ENCODE results near the gene LRRC57. TPM values are rescaled to one million over a fixed set of nuclear protein-coding genes. Genes with fewer than 3 reads are reported as not detected.

The LRRC57 gene
- total RNA-seq, 4 donors from 2014 or later: 20.9 to 46.9 (median 31.8) TPM

DNA sequence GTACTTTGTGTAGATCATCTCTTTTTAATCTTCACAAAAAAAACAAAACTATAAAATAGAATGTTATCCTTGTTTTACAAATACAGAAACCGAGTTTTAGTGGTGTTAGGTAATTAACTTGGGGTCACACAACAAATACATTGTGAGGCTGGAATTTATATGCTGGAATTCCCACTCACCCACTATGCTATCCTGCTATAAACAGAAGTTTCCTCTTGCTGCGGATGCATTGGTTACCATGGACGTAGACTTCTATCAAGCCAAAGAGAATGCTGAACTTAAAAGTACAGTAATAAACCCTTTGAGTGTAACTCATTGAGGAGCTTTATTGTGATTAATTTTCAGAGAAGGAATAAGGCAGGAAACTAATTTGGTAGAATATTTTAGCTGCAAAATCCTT lies 44.0 kb downstream of the LRRC57 start:
- no peak for TF ChIP-seq POLR2A (IDR thresholded peaks at IDR 0.05)
- TF ChIP-seq POLR2AphosphoS5 (IDR thresholded peaks at IDR 0.05): no peak
- TF ChIP-seq, protein P1, sequence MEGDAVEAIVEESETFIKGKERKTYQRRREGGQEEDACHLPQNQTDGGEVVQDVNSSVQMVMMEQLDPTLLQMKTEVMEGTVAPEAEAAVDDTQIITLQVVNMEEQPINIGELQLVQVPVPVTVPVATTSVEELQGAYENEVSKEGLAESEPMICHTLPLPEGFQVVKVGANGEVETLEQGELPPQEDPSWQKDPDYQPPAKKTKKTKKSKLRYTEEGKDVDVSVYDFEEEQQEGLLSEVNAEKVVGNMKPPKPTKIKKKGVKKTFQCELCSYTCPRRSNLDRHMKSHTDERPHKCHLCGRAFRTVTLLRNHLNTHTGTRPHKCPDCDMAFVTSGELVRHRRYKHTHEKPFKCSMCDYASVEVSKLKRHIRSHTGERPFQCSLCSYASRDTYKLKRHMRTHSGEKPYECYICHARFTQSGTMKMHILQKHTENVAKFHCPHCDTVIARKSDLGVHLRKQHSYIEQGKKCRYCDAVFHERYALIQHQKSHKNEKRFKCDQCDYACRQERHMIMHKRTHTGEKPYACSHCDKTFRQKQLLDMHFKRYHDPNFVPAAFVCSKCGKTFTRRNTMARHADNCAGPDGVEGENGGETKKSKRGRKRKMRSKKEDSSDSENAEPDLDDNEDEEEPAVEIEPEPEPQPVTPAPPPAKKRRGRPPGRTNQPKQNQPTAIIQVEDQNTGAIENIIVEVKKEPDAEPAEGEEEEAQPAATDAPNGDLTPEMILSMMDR (IDR thresholded peaks at IDR 0.05): no peak
- no peak for TF ChIP-seq EP300 (IDR thresholded peaks at IDR 0.05)
- H3K36me3 ChIP-seq: peaks cover 11% of the 10 kb centered on the region
- 74% methylated on average over 3 of the region's 3 CpGs for WGBS
- no peak overlapping the region for H3K4me3 ChIP-seq
- no peaks in the 10 kb centered on the region for H3K27me3 ChIP-seq
- peaks cover 29% of the 10 kb centered on the region for H3K4me1 ChIP-seq
- H3K9me3 ChIP-seq: no peaks in the 10 kb centered on the region
- no peak overlapping the region for H3K27ac ChIP-seq
- no peak for DNase-seq (ENCODE audit: low spot score in 2 of 2)

DNA sequence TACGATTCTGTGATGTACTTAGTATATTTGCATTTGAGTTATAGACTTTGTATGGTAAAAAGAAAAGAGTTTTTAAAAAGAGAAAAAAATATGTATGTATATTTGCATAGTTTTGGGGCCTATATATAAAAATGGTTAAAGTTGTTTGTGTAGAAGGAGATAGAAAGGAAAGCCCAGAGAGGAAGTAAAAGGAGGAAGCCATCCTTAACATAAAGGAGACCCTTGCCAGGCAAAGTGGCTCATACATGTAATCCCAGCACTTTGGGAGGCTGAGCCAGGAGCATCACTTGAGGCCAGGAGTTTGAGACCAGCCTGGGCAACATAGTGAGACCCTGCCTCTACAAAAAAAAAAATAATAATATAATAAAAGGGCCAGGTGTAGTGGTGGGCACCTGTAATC lies 44.8 kb downstream of the LRRC57 start:
- peaks cover 11% of the 10 kb centered on the region for H3K36me3 ChIP-seq
- WGBS: 82% methylated on average over 1 of the region's 1 CpG
- DNase-seq (ENCODE audit: low spot score in 2 of 2): no peak
- no peak overlapping the region for H3K27ac ChIP-seq
- no peaks in the 10 kb centered on the region for H3K27me3 ChIP-seq
- no peaks in the 10 kb centered on the region for H3K9me3 ChIP-seq
- no peak overlapping the region for H3K4me3 ChIP-seq
- H3K4me1 ChIP-seq: peaks cover 37% of the 10 kb centered on the region
- TF ChIP-seq EP300 (IDR thresholded peaks at IDR 0.05) (no peak), POLR2A (IDR thresholded peaks at IDR 0.05) (no peak), POLR2AphosphoS5 (IDR thresholded peaks at IDR 0.05) (no peak)
- TF ChIP-seq, protein P1 (IDR thresholded peaks at IDR 0.05): no peak

DNA sequence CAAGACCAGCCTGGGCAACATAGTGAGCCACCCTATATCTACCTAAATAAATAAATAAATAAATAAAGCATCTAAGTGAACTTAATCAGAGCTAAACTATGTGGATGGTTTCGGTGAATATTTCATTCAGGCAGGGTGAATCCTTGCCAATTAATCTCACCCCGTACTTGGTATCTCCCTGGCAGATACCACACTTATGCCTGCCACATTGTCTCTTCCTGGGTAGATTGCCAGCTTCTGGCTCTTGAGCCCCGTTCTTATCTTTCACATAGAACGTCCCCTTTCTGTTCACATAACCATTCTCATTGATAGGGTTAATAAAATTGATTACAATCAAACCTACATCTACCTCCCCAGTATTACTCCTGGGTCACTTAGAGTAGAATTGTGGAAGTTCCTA lies 46.1 kb downstream of the LRRC57 start:
- Histone ChIP-seq H3K4me3 (no peak overlapping the region), H3K9me3 (no peaks in the 10 kb centered on the region), H3K27me3 (no peaks in the 10 kb centered on the region), H3K4me1 (peaks cover 39% of the 10 kb centered on the region), H3K27ac (no peak overlapping the region), H3K36me3 (peaks cover 11% of the 10 kb centered on the region)
- 73% methylated on average over 4 of the region's 4 CpGs for WGBS
- DNase-seq (ENCODE audit: low spot score in 2 of 2): no peak
- TF ChIP-seq EP300 (IDR thresholded peaks at IDR 0.05) (no peak), POLR2A (IDR thresholded peaks at IDR 0.05) (no peak), POLR2AphosphoS5 (IDR thresholded peaks at IDR 0.05) (no peak)
- TF ChIP-seq, protein P1 (IDR thresholded peaks at IDR 0.05): no peak

DNA sequence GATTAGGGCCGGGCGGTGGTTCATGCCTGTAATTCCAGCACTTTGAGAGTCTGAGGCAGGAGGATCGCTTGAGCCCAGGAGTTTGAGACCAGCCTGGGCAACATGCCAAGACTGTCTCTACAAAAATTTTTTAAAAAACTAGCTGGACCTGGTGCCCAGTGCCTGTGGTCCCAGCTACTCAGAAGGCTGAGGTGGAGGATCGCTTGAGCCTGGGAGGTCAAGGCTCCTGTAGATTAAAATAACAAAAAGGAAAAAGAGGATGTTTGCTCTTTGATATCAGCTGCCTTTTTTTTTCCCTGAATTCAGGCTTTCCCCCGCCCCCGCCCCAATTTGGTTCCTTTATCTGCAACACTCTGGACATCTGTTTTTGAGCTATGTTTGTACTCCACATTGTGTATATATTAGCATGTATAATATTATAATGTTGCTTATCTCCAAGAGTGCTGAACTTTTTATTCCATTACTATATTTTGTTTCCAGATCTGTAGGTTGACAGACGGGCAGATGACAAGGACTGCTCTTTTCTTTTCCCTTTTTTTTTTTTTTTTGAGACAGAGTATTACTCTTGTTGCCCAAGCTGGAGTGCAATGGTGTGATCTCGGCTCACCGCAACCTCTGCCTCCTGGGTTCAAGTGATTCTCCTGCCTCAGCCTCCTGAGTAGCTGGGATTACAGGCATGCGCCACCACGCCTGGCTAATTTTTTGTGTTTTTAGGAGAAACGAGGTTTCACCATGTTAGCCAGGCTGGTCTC lies 48.6 kb downstream of the LRRC57 start:
- DNase-seq (ENCODE audit: low spot score in 2 of 2): no peak
- Histone ChIP-seq H3K4me1 (peaks cover 50% of the 10 kb centered on the region), H3K4me3 (no peak overlapping the region), H3K27me3 (no peaks in the 10 kb centered on the region), H3K9me3 (no peaks in the 10 kb centered on the region), H3K27ac (peak overlapping the region; percentile 73), H3K36me3 (peaks cover under 1% of the 10 kb centered on the region)
- TF ChIP-seq, protein P1 (IDR thresholded peaks at IDR 0.05): no peak
- no peak for TF ChIP-seq EP300 (IDR thresholded peaks at IDR 0.05)
- no peak for TF ChIP-seq POLR2A (IDR thresholded peaks at IDR 0.05)
- TF ChIP-seq POLR2AphosphoS5 (IDR thresholded peaks at IDR 0.05): no peak
- 81% methylated on average over 12 of the region's 12 CpGs for WGBS

DNA sequence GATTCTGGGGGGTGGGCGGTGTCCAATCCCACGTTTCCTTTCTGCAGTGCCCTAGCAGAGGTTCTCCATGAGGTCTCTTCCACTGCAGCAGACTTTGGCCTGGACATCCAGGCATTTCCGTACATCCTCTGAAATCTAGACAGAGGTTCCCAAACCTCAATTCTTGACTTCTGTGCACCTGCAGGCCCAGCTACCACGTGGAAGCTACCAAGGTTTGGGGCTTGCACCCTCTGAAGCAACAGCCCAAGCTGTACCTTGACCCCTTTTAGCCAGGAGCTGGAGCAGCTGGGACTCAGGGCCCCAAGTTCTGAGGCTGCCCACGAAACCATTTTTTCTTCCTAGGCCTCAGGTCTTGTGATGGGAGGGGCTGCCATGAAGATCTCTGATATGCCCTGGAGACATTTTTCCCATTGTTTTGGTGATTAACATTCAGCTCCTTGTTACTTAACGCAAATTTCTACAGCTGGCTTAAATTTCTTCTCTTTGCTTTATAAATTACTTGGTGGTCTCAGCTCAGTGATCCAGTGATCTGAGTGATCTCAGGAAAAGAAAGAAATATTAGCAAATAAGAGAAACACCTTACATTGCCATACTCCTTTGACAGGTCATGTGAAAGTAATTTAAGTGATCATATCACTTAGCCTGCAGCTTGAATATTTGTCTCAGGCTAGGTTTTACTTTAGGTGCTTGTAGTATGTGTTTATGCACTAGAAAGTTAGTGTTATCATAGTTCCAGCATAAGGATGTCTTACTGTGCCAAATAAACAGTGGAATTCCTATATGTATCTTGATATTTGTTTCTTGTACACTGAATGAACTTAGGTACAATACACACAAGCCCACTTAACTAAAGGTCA lies 50.2 kb downstream of the LRRC57 start:
- no peaks in the 10 kb centered on the region for H3K9me3 ChIP-seq
- no peak for DNase-seq (ENCODE audit: low spot score in 2 of 2)
- TF ChIP-seq POLR2A (IDR thresholded peaks at IDR 0.05) (no peak), POLR2AphosphoS5 (IDR thresholded peaks at IDR 0.05) (no peak), EP300 (IDR thresholded peaks at IDR 0.05) (no peak)
- TF ChIP-seq, protein P1 (IDR thresholded peaks at IDR 0.05): no peak
- 54% methylated on average over 6 of the region's 6 CpGs for WGBS
- peaks cover 60% of the 10 kb centered on the region for H3K4me1 ChIP-seq
- peak overlapping the region; percentile 72 for H3K27ac ChIP-seq
- H3K4me3 ChIP-seq: no peak overlapping the region
- no peaks in the 10 kb centered on the region for H3K27me3 ChIP-seq
- no peaks in the 10 kb centered on the region for H3K36me3 ChIP-seq
